SK-N-SH (cell line): Measurements from ENCODE around the gene CDKAL1. TPM values are rescaled to one million over a fixed set of nuclear protein-coding genes. Genes with fewer than 3 reads are reported as not detected.

ENCODE experiments used
- CTCF ChIA-PET: fragments of 300-600, 350-600 bp; formaldehyde crosslinking; extraction: SDS; loops from one replicate; lab custom pipeline; 2021; lab: Yijun Ruan, JAX
- POLR2A ChIA-PET: fragments of 350-600 bp; sonication (Branson Sonifier 250); formaldehyde crosslinking; extraction: SDS; loops from one replicate; lab custom pipeline; 2020; ENCODE audit warnings: antibody characterized with exemption, inconsistent platforms; lab: Yijun Ruan, JAX
- DNase-seq: peaks from one replicate; pipeline ENCODE4 v3.0.0; 2012
- H2AFZ ChIP-seq: fragments of 200-600 bp; sonication (generic); 2 replicates; pipeline ENCODE4 v1.8.1; 2016; ENCODE audit warnings: antibody characterized with exemption, mild to moderate bottlenecking, low read depth
- H3F3A ChIP-seq: fragments of 200-600 bp; sonication (generic); replicated peaks from 2 replicates; pipeline ENCODE3; 2016; ENCODE audit warnings: antibody characterized with exemption, mild to moderate bottlenecking; ENCODE audit not compliant: insufficient read depth
- H3K27ac ChIP-seq, 2 experiments: fragments of 200-500 bp in 1 of 2; fragments of 200-600 bp in 1 of 2; sonication (Bioruptor generic) in 1 of 2; sonication (generic), shearing (Covaris generic) in 1 of 2; 2 replicates each; pipeline versions ENCODE4 v1.5.1 to v1.6.1; 2014 to 2016; ENCODE audit warnings: low read depth in 2 of 2, inconsistent platforms in 1 of 2, low read length in 1 of 2, mild to moderate bottlenecking in 1 of 2, mixed read lengths in 1 of 2
- H3K27me3 ChIP-seq: fragments of 200-600 bp; sonication (generic), shearing (Covaris generic); 2 replicates; pipeline ENCODE4 v1.6.1; 2016; ENCODE audit warnings: mixed run types; ENCODE audit not compliant: insufficient read depth
- H3K36me3 ChIP-seq, 2 experiments: fragments of 200-500 bp in 1 of 2; fragments of 200-600 bp in 1 of 2; sonication (Bioruptor generic) in 1 of 2; sonication (generic) in 1 of 2; replicated peaks in 1 of 2; 2 replicates each; pipeline versions ENCODE3 to v1.5.1; 2014 to 2016; ENCODE audit warnings: low read length in 1 of 2, mild to moderate bottlenecking in 1 of 2; ENCODE audit not compliant: insufficient read depth in 2 of 2, control insufficient read depth in 1 of 2
- H3K4me1 ChIP-seq, 2 experiments: fragments of 200-500 bp in 1 of 2; fragments of 200-600 bp in 1 of 2; sonication (Bioruptor generic) in 1 of 2; sonication (generic), shearing (Covaris generic) in 1 of 2; 2 replicates each; pipeline versions ENCODE4 v1.5.1 to v1.6.1; 2014 to 2016; ENCODE audit warnings: low read depth in 1 of 2, low read length in 1 of 2, mixed run types in 1 of 2; ENCODE audit not compliant: insufficient read depth in 2 of 2, control insufficient read depth in 1 of 2
- H3K4me2 ChIP-seq: fragments of 200-600 bp; sonication (generic), shearing (Covaris generic); 2 replicates; pipeline ENCODE4 v1.6.1; 2017; ENCODE audit warnings: mixed run types
- H3K4me3 ChIP-seq, 2 experiments: fragments of 200-500 bp in 1 of 2; fragments of 200-600 bp in 1 of 2; sonication (Bioruptor generic) in 1 of 2; sonication (generic), shearing (Covaris generic) in 1 of 2; 2 replicates each; pipeline versions ENCODE4 v1.5.1 to v1.8.1; 2014 to 2016; ENCODE audit warnings: low read depth in 2 of 2, inconsistent platforms in 1 of 2, low read length in 1 of 2, mild to moderate bottlenecking in 1 of 2, mixed read lengths in 1 of 2, moderate library complexity in 1 of 2
- H3K79me2 ChIP-seq: fragments of 200-600 bp; sonication (generic); 2 replicates; pipeline ENCODE4 v1.8.1; 2017; ENCODE audit warnings: mild to moderate bottlenecking; ENCODE audit not compliant: insufficient read depth
- H3K9ac ChIP-seq: fragments of 200-600 bp; sonication (generic); 2 replicates; pipeline ENCODE4 v1.6.1; 2017; ENCODE audit warnings: mixed run types
- H3K9me2 ChIP-seq: fragments of 200-600 bp; sonication (generic); 2 replicates; pipeline ENCODE4 v1.6.1; 2017; ENCODE audit warnings: mixed run types
- H3K9me3 ChIP-seq: fragments of 200-600 bp; sonication (generic); 2 replicates; pipeline ENCODE4 v1.6.1; 2017; ENCODE audit warnings: mixed run types, mild to moderate bottlenecking, moderate library complexity
- H4K20me1 ChIP-seq: fragments of 200-600 bp; sonication (generic); 2 replicates; pipeline ENCODE4 v1.6.1; 2017; ENCODE audit warnings: mild to moderate bottlenecking, mixed run types; ENCODE audit not compliant: insufficient read depth
- EP300 ChIP-seq, 2 experiments: IDR thresholded peaks; 2 replicates each; pipeline versions ENCODE4 v1.4.0 to v1.6.1; 2012; ENCODE audit warnings: borderline replicate concordance in 1 of 2, low read depth in 1 of 2, low read length in 1 of 2
- FOSL2 ChIP-seq: IDR thresholded peaks from 2 replicates; pipeline ENCODE4 v1.4.0; 2012; ENCODE audit warnings: low read depth, mild to moderate bottlenecking, moderate library complexity, borderline replicate concordance
- GATA2 ChIP-seq: sonication (generic); formaldehyde crosslinking; IDR thresholded peaks from 2 replicates; pipeline ENCODE4 v1.5.0; 2020; ENCODE audit warnings: mild to moderate bottlenecking, missing genetic modification reagents
- JUND ChIP-seq: IDR thresholded peaks from 2 replicates; pipeline ENCODE4 v1.4.0; 2012
- MEF2A ChIP-seq: IDR thresholded peaks from 2 replicates; pipeline ENCODE4 v1.4.0; 2012; ENCODE audit warnings: low read depth, borderline replicate concordance
- NFIC ChIP-seq: IDR thresholded peaks from 2 replicates; pipeline ENCODE4 v1.4.0; 2012; ENCODE audit warnings: borderline replicate concordance
- POLR2AphosphoS5 ChIP-seq: IDR thresholded peaks from 2 replicates; pipeline ENCODE4 v1.6.1; 2012; ENCODE audit warnings: low read depth, low read length
- TCF12 ChIP-seq: IDR thresholded peaks from 2 replicates; pipeline ENCODE4 v1.4.0; 2012
- WGBS: methylation state at CpG from one replicate; pipeline ENCODE4 v1.1.6; 2017; ENCODE audit warnings: low lambda C conversion rate; 5-methylcytosine and 5-hydroxymethylcytosine counted together
- polyA plus RNA-seq, 3 experiments: library from polyadenylated mRNA; depleted of rRNA; stranded (reverse); fragments of >200 nt; gene quantifications; 2 replicates each; pipeline ENCODE4 v1.2.3, GENCODE V29; 2012
- TF ChIP-seq, protein P1 (sequence below): fragments of 150-350 bp; IDR thresholded peaks from 2 replicates; pipeline ENCODE4 v1.6.1; 2016; ENCODE audit warnings: mild to moderate bottlenecking, low read depth, low read length
- TF ChIP-seq, protein P2 (sequence below): IDR thresholded peaks from 2 replicates; pipeline ENCODE4 v1.4.0; 2012; ENCODE audit warnings: low read depth, borderline replicate concordance
- TF ChIP-seq, protein P3 (sequence below): fragments of 150-350 bp; IDR thresholded peaks from 2 replicates; pipeline ENCODE4 v1.6.1; 2017; ENCODE audit warnings: antibody characterized with exemption, low read length, low read depth, borderline replicate concordance
- TF ChIP-seq, protein P4 (sequence below): IDR thresholded peaks from 2 replicates; pipeline ENCODE4 v1.6.1; 2012; ENCODE audit warnings: mild to moderate bottlenecking, low read depth, low read length, moderate library complexity

Gene CDKAL1
- polyA plus RNA-seq, 1 of the 3 experiments (the other 2 are of a cell fraction) = 2.6 TPM

DNA sequence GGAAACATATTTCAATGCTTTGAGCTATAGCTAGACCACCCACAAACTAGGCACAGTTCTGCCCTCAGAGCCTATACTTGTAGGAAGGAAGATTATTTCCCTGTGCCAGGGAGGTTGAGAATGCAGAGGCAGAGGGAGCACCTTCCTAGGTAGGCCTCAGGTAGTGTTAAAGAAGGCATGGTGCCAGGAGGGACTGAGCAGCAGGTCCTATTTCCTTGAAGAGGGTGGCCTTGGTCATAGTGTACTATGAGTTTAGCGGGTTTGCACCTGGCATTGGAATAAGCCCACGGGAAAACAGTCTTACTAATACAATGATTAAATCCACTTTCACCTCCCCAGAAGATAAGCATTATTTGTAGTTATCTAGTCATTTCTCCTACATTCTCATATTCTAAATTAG is 375.4 kb downstream of the CDKAL1 start:
- ChIA-PET POLR2A (no interaction called here), CTCF (interaction anchor here (0.5 to 1.2 kb wide), 2 partner anchors 32 to 669 kb away, joined by 3 read pairs; no protein-coding TSS in a partner anchor)
- no peaks in the 10 kb centered on the region for H3K79me2 ChIP-seq

More for the DNA sequence above, 375.4 kb downstream of the CDKAL1 start:
- Histone ChIP-seq H3K4me3 (no peak overlapping the region), H2AFZ (no peak overlapping the region), H3K27ac (no peak overlapping the region), H3K9me3 (no peaks in the 10 kb centered on the region), H3K9ac (no peak overlapping the region), H3K4me2 (no peak overlapping the region), H3K36me3 (no peaks in the 10 kb centered on the region), H3K9me2 (no peaks in the 10 kb centered on the region), H3K27me3 (no peaks in the 10 kb centered on the region)
- no peak for DNase-seq
- TF ChIP-seq, protein P1, sequence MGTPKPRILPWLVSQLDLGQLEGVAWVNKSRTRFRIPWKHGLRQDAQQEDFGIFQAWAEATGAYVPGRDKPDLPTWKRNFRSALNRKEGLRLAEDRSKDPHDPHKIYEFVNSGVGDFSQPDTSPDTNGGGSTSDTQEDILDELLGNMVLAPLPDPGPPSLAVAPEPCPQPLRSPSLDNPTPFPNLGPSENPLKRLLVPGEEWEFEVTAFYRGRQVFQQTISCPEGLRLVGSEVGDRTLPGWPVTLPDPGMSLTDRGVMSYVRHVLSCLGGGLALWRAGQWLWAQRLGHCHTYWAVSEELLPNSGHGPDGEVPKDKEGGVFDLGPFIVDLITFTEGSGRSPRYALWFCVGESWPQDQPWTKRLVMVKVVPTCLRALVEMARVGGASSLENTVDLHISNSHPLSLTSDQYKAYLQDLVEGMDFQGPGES = no peak
- no peak for TF ChIP-seq EP300 (IDR thresholded peaks at IDR 0.05; ENCODE audit: borderline replicate concordance in 1 of 2, low read depth in 1 of 2, low read length in 1 of 2)
- TF ChIP-seq GATA2 = no peak
- TF ChIP-seq, protein P2, sequence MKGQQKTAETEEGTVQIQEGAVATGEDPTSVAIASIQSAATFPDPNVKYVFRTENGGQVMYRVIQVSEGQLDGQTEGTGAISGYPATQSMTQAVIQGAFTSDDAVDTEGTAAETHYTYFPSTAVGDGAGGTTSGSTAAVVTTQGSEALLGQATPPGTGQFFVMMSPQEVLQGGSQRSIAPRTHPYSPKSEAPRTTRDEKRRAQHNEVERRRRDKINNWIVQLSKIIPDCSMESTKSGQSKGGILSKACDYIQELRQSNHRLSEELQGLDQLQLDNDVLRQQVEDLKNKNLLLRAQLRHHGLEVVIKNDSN = no peak
- TF ChIP-seq, protein P3, sequence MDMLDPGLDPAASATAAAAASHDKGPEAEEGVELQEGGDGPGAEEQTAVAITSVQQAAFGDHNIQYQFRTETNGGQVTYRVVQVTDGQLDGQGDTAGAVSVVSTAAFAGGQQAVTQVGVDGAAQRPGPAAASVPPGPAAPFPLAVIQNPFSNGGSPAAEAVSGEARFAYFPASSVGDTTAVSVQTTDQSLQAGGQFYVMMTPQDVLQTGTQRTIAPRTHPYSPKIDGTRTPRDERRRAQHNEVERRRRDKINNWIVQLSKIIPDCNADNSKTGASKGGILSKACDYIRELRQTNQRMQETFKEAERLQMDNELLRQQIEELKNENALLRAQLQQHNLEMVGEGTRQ = no peak
- TF ChIP-seq, protein P4, sequence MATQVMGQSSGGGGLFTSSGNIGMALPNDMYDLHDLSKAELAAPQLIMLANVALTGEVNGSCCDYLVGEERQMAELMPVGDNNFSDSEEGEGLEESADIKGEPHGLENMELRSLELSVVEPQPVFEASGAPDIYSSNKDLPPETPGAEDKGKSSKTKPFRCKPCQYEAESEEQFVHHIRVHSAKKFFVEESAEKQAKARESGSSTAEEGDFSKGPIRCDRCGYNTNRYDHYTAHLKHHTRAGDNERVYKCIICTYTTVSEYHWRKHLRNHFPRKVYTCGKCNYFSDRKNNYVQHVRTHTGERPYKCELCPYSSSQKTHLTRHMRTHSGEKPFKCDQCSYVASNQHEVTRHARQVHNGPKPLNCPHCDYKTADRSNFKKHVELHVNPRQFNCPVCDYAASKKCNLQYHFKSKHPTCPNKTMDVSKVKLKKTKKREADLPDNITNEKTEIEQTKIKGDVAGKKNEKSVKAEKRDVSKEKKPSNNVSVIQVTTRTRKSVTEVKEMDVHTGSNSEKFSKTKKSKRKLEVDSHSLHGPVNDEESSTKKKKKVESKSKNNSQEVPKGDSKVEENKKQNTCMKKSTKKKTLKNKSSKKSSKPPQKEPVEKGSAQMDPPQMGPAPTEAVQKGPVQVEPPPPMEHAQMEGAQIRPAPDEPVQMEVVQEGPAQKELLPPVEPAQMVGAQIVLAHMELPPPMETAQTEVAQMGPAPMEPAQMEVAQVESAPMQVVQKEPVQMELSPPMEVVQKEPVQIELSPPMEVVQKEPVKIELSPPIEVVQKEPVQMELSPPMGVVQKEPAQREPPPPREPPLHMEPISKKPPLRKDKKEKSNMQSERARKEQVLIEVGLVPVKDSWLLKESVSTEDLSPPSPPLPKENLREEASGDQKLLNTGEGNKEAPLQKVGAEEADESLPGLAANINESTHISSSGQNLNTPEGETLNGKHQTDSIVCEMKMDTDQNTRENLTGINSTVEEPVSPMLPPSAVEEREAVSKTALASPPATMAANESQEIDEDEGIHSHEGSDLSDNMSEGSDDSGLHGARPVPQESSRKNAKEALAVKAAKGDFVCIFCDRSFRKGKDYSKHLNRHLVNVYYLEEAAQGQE = no peak
- TF ChIP-seq FOSL2 = no peak
- TF ChIP-seq JUND = no peak
- TF ChIP-seq NFIC = no peak
- TF ChIP-seq TCF12 = no peak
- no peak for TF ChIP-seq MEF2A
- TF ChIP-seq POLR2AphosphoS5 = no peak
- TF ChIP-seq, all 33 proteins: peak for 0
- no peaks in the 10 kb centered on the region for H4K20me1 ChIP-seq
- 96% methylated on average over 2 of the region's 2 CpGs for WGBS
- no peaks in the 10 kb centered on the region; a peak in 1 of 4 replicates for H3K4me1 ChIP-seq
- H3F3A ChIP-seq = no peaks in the 10 kb centered on the region
